ENCODE results near the gene PPP1R1B.

PPP1R1B gene

GRCh38 chr17:39631403-39631802 lies 4.7 kb downstream of the PPP1R1B start:
- FAIRE-seq (no peak), DNase-seq (ENCODE audit: low spot score) (no peak)

- DNase-seq (ENCODE audit: low spot score) (no peak), FAIRE-seq (no peak)
These were observed 5.6 kb downstream of the PPP1R1B start for GRCh38 chr17:39632153-39632941.

GRCh38 chr17:39633570-39634183 lies 6.9 kb downstream of the PPP1R1B start:
- no peak for DNase-seq (ENCODE audit: low spot score)
- FAIRE-seq, result no peak

- peak; percentile 20 for DNase-seq (ENCODE audit: low spot score)
- FAIRE-seq, result no peak
These were observed 7.7 kb downstream of the PPP1R1B start for GRCh38 chr17:39634384-39634871.

- DNase-seq (ENCODE audit: low spot score) (no peak), FAIRE-seq (no peak)
These were observed 8.9 kb downstream of the PPP1R1B start for GRCh38 chr17:39635614-39636176.

GRCh38 chr17:39636587-39636926 lies 9.8 kb downstream of the PPP1R1B start:
- FAIRE-seq (no peak), DNase-seq (ENCODE audit: low spot score) (no peak)

- FAIRE-seq, result no peak
- peak; percentile 49 for DNase-seq (ENCODE audit: low spot score)
These were observed 10.4 kb downstream of the PPP1R1B start, which contains the start of gene STARD3 for GRCh38 chr17:39636927-39637736. STARD3 (plus strand) TSS chr17:39637144; CDS start chr17:39653532, 16,388 bp downstream.

GRCh38 chr17:39638317-39638716 lies 11.6 kb downstream of the PPP1R1B start:
- DNase-seq (ENCODE audit: low spot score) (no peak), FAIRE-seq (no peak)

- DNase-seq (ENCODE audit: low spot score) (no peak), FAIRE-seq (no peak)
These were observed 12.3 kb downstream of the PPP1R1B start for GRCh38 chr17:39639043-39639442.

GRCh38 chr17:39639566-39640458 lies 13.1 kb downstream of the PPP1R1B start:
- DNase-seq (ENCODE audit: low spot score) (peak; percentile 20), FAIRE-seq (no peak)

GRCh38 chr17:39640591-39641031 lies 13.9 kb downstream of the PPP1R1B start:
- FAIRE-seq, result no peak
- DNase-seq (ENCODE audit: low spot score), result peak; percentile 53

GRCh38 chr17:39641097-39641496 lies 14.3 kb downstream of the PPP1R1B start:
- no peak for FAIRE-seq

GRCh38 chr17:39641883-39642282 lies 15.1 kb downstream of the PPP1R1B start:
- FAIRE-seq, result no peak
- no peak for DNase-seq (ENCODE audit: low spot score)

More at GRCh38 chr17:39641097-39641496, 14.3 kb downstream of the PPP1R1B start:
- no peak for DNase-seq (ENCODE audit: low spot score)

- DNase-seq (ENCODE audit: low spot score) (no peak), FAIRE-seq (no peak)
These were observed 15.7 kb downstream of the PPP1R1B start for GRCh38 chr17:39642291-39643074.

GRCh38 chr17:39643271-39643670 lies 16.5 kb downstream of the PPP1R1B start:
- FAIRE-seq (peak; percentile 18), DNase-seq (ENCODE audit: low spot score) (peak; percentile 55)

- DNase-seq (ENCODE audit: low spot score) (no peak), FAIRE-seq (no peak)
These were observed 20.5 kb downstream of the PPP1R1B start for GRCh38 chr17:39647256-39647655.

- DNase-seq (ENCODE audit: low spot score), result no peak
- no peak for FAIRE-seq
These were observed 22.0 kb downstream of the PPP1R1B start for GRCh38 chr17:39648616-39649366.

GRCh38 chr17:39650121-39650579 lies 23.4 kb downstream of the PPP1R1B start:
- FAIRE-seq, result peak; percentile 69
- DNase-seq (ENCODE audit: low spot score), result peak; percentile 80
